HG03097 (cell line): ENCODE results near the gene MINDY4.

Source experiments
- ATAC-seq: cut with Tn5 transposase; IDR thresholded peaks from one replicate; pipeline ENCODE4 v1.9.1; 2021; ENCODE audit not compliant: unreplicated experiment, low FRiP score

MINDY4 gene

GRCh38 chr7:30740417-30741181, 30.6 kb upstream of the MINDY4 start:
- ATAC-seq, result no peak

DNA sequence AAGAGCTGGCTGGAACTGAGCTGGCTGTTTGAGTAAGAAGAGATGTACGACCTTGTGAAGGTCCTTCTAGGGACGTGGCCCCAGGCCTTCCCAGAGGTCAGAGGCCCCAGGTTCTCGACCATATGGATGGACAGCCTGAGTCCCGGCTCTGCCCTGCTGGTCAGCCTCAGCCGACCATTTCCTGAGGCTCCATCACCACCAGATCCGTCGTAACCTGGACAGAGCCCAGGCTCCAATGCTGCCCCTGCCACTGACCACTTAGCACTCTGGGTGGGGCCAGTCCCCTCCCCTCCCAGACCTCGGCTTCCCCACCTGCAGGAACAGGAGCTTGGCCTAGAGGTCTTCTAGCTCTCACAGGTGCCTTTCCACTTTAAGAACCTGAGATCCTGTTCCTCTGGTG, 29.9 kb upstream of the MINDY4 start:
- no peak for ATAC-seq

DNA sequence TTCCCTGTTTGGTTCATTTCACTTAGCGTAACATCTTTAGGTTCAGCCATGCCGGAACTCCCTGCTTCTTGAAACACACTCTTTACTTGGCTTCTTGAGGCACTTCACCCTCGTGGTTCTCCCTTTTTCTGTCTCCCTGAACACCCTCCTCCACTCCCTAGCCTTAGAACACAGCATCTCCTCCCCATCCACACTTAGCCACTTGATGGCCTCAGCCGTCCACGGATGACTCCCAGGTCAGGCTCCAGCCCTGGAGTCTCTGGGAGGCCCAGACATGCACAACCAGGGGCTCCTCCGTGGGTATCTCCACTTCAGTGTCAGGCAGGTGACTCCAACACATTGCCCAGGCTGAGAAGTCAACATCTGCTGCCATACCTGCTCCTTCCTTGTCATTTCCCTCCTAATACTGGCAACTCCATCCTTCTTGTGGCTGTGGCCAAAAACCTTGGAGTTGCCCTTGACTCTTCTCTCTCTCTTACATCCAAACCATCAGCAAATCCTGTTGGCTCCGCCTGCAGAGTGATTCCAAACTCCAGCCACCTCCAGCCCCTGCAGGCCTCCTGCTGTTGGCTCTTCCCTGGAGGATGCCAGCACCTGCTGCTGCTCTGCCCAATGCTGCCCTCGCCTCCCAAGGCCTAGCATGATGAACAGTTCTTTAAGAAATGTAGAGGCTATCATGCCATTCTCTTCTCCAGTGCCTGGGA, 27.7 kb upstream of the MINDY4 start:
- no peak for ATAC-seq

DNA sequence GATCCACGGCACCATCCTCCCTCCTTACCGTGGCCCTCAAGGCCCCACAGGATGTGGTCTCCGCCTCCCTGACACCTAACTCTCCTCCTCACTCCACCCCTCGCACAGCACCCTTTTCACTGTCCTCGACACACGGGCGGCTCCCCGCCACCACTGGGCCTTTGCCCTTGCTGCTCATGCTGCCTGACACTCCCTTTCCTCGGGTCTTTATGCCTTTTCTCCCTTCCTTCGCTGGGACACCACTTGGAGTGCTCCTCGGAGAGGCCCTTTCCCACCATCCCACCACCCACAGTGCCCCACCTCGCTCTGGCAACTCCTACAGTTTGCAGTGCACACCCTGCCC, 27.2 kb upstream of the MINDY4 start:
- ATAC-seq, result no peak

DNA sequence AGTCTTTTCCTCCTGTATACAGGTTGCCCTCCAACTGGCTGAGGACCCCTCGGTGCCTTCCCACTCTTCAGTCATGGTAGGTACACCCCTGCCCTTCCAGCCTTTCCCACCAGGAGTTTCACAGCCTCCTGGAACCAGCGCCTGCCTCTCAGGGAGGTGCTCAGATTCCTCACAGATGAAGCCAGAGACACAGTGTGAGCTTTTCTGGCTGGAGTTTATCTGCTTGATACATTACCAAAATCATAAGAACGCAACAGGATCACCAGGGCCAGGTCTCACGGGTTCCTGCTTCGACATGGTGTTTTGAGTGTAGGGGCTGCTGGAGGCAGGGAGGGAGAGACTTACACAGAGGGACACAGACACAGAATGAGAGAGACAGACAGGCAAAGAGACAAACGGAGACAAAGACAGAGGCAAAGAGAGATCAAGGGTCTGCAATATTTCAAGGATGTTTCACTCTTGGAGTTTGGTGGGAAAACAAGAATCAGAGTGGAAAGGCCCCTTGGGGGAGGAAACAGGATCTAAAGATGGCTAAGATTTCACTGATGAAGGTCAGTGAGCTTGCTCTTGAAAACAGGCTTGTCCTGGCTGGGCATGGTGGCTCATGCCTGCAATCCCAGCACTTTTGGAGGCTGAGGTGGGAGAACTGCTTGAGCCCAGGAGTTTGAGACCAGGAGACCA, 25.8 kb upstream of the MINDY4 start:
- no peak for ATAC-seq

DNA sequence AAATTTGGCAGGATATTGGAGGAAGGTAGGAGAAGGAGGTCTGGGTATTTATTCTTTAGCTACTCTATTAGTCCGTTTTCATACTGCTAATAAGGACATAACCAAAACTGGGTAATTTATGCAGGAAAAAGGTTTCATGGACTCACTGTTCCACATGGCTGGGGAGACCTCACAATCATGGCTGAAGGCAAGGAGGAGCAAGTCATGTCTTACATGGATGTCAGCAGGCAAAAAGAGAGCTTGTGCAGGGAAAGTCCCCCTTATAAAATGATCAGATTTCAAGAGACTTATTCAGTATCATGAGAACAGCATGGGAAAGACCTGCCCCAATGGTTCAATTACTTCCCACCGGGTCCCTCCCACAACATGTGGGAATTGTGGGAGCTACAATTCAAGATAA, 21.2 kb upstream of the MINDY4 start:
- no peak for ATAC-seq

GRCh38 chr7:30750683-30751650, 20.2 kb upstream of the MINDY4 start:
- no peak for ATAC-seq

GRCh38 chr7:30751696-30752273, 19.4 kb upstream of the MINDY4 start, which contains the start of gene INMT:
Gene INMT (plus strand): TSS chr7:30752135. CDS start chr7:30752151, 16 bp downstream.
- ATAC-seq, result no peak

- no peak for ATAC-seq
These were observed 18.7 kb upstream of the MINDY4 start for GRCh38 chr7:30752484-30752883.

GRCh38 chr7:30752979-30753378, 18.2 kb upstream of the MINDY4 start:
- no peak for ATAC-seq

GRCh38 chr7:30754315-30754877, 16.8 kb upstream of the MINDY4 start:
- no peak for ATAC-seq

DNA sequence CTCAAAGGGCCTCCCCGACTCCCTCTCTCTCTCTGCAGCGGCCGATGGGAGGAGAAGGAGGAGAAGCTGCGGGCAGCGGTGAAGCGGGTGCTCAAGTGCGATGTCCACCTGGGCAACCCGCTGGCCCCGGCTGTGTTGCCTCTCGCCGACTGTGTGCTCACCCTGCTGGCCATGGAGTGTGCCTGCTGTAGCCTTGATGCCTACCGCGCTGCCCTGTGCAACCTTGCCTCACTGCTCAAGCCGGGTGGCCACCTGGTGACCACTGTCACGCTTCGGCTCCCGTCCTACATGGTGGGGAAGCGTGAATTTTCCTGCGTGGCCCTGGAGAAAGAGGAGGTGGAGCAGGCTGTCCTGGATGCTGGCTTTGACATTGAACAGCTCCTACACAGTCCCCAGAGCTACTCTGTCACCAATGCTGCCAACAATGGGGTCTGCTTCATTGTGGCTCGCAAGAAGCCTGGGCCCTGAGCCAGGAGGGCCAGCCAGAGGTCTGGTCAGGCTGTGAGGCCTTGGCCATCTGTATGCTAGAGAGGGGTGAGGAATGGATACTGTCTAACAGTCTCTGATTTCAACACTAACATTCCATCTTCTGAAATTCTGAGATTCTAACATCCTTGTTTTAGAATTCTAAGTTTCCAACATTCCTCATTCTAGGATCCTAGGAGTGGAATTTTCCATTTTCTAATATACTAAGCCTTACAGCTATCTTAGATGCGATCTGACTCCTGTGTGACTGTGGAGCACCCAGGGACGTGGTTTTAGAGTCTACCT, 15.6 kb upstream of the MINDY4 start:
- no peak for ATAC-seq

DNA sequence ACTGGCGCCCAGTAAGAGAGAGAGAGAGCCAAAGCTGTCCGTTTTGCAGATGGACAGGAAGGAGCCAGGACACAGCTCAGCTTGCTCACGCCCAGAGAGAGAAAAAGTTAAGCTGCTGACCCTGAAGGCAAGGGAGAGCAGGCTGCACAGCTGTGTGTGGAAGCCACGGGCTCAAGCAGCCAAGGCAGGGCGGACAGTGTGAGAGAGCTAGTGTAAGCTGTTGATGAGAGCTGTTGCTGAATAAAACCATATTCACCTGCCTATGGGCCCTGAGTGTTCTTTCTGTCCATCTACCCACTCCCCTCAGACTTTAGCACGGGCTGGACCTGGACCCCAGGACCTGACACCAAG, 13.9 kb upstream of the MINDY4 start:
- ATAC-seq, result no peak

DNA sequence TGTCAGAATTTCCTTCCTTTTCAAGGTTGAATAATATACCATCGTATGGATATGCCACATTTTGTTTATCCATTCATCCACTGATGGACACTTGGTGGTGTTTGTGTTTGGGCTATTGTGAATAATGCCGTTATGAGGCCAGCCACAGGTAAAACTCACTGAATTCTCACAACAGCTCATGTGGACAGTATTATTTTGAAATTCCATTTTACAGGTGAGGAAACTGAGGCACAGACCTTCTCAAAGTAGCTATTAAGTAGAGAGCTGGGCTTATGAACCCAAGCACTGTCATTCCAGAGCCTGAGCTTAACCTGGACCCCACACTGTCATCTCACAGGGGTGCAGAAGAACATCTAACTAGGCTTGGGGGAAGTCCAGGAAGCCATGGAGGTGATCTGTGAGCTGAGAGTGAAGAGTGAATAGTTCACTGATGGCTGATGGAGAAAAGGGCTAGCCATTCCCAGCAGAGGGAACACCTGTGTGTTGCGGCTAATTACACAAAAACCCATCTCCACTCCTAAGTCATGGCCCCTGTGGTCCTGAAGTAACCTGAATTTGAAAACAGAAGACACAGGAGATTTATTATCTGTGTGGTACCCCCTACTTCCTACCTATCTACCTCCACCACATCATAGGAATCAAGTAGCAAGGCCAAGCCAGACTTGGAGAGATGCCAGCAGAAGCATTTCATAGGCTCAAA, 10.6 kb upstream of the MINDY4 start:
- no peak for ATAC-seq

GRCh38 chr7:30761214-30762156, 9.7 kb upstream of the MINDY4 start:
- no peak for ATAC-seq

DNA sequence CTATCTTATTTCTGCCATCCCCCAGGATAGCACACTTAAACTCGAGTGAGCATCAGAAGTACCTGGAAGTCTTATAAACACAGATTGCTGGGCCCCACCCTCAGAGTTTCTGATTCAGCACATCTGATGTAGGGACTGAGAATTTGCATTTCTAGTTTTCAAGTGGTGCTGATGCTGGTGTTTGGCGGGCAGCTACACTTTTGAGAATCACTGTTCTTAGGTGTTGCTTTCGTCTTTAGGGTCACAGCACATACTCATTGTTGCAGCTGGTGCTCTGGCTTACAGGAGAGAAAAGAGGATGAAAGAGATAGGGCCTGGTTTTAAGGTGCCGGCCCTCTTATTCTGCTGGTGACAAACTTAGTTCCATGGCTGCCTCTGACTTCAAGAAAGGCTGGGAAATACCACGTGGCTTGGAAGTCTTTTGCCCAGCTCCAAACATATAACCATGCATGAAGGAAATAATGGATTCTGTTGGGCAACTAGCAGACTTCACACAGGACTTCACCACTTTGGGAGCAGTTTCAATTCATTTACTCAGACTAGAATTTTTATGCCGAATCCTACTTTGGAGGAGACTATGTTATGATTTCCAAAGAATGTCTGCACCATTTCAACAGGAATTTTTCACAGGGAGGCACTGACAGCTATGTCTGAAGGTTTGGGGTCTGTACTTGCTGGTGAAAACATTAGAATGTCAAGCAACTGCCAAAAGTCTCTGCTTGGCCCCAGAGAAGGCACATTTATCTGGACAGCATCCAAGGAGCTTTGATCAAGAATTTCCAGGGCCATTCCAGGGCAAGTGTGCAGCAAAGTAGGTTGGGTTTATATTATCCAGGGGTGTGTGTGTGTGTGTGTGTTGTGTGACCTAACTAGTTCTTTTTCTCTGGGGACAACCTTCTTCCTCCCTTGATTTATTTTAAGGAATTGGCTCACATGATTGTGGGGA, 6.9 kb upstream of the MINDY4 start:
- no peak for ATAC-seq
